ENCODE results near the gene MS4A14. TPM values are rescaled to one million over a fixed set of nuclear protein-coding genes. Genes with fewer than 3 reads are reported as not detected.

MS4A14 gene
- total RNA-seq, 2 experiments from 2014 or later: not detected

GRCh38 chr11:60394666-60395380, 1.4 kb upstream of the MS4A14 start:
- Mint-ChIP-seq H3K4me3 (no peak overlapping the region), H3K27ac (no peak overlapping the region), H3K27me3 (peaks cover 5% of the 10 kb centered on the region), H3K36me3 (ENCODE audit: low read depth) (no peaks in the 10 kb centered on the region), H3K4me1 (ENCODE audit: low read depth) (no peaks in the 10 kb centered on the region), H3K9me3 (no peaks in the 10 kb centered on the region)
- CTCF ChIA-PET: no interaction called here
- DNase-seq (no peak), ATAC-seq (no peak)
- intact Hi-C loops (cut with micrococcal nuclease): no loop called here
- POLR2A ChIA-PET: interaction anchor here (0.6 kb wide), 1 partner anchor 16 kb away, joined by 3 read pairs; no protein-coding TSS in a partner anchor
- TF ChIP-seq CTCF (IDR thresholded peaks at IDR 0.05): no peak

- Mint-ChIP-seq H3K4me1 (ENCODE audit: low read depth) (no peaks in the 10 kb centered on the region), H3K27me3 (peaks cover 7% of the 10 kb centered on the region), H3K4me3 (no peak overlapping the region), H3K36me3 (ENCODE audit: low read depth) (no peaks in the 10 kb centered on the region), H3K9me3 (no peaks in the 10 kb centered on the region), H3K27ac (no peak overlapping the region)
- no peak for TF ChIP-seq CTCF (IDR thresholded peaks at IDR 0.05)
- DNase-seq: no peak
- ChIA-PET CTCF (interaction anchor here (3.5 kb wide), 1 partner anchor 33 kb away, joined by 10 read pairs; no protein-coding TSS in a partner anchor), POLR2A (no interaction called here)
- intact Hi-C loops (cut with micrococcal nuclease): no loop called here
- ATAC-seq: no peak
Observed at GRCh38 chr11:60396799-60397198, 540 bp downstream of the MS4A14 start.

GRCh38 chr11:60420015-60420414, 23.8 kb downstream of the MS4A14 start:
- H3K27me3 Mint-ChIP-seq: peaks cover 15% of the 10 kb centered on the region
- ATAC-seq (no peak), DNase-seq (no peak)
- H3K4me1 Mint-ChIP-seq (ENCODE audit: low read depth): no peaks in the 10 kb centered on the region
- no peaks in the 10 kb centered on the region for H3K9me3 Mint-ChIP-seq
- no peak for TF ChIP-seq CTCF (IDR thresholded peaks at IDR 0.05)
- H3K4me3 Mint-ChIP-seq: no peak overlapping the region
- H3K36me3 Mint-ChIP-seq (ENCODE audit: low read depth): no peaks in the 10 kb centered on the region
- intact Hi-C loops (cut with micrococcal nuclease): no loop called here
- no peak overlapping the region for H3K27ac Mint-ChIP-seq
- ChIA-PET CTCF (no interaction called here), POLR2A (no interaction called here)

- Mint-ChIP-seq H3K4me1 (ENCODE audit: low read depth) (no peaks in the 10 kb centered on the region), H3K27ac (no peak overlapping the region), H3K27me3 (peaks cover 4% of the 10 kb centered on the region), H3K9me3 (no peaks in the 10 kb centered on the region), H3K36me3 (ENCODE audit: low read depth) (no peaks in the 10 kb centered on the region), H3K4me3 (no peak overlapping the region)
- ChIA-PET POLR2A (no interaction called here), CTCF (no interaction called here)
- no peak for TF ChIP-seq CTCF (IDR thresholded peaks at IDR 0.05)
- ATAC-seq (no peak), DNase-seq (no peak)
- intact Hi-C loops (cut with micrococcal nuclease): no loop called here
Observed at GRCh38 chr11:60422609-60423008, 26.4 kb downstream of the MS4A14 start.

- ATAC-seq: no peak
- ChIA-PET POLR2A (no interaction called here), CTCF (no interaction called here)
- Mint-ChIP-seq H3K4me3 (no peak overlapping the region), H3K4me1 (ENCODE audit: low read depth) (no peaks in the 10 kb centered on the region), H3K27ac (no peak overlapping the region), H3K9me3 (no peaks in the 10 kb centered on the region), H3K27me3 (peaks cover 9% of the 10 kb centered on the region), H3K36me3 (ENCODE audit: low read depth) (no peaks in the 10 kb centered on the region)
- no peak for DNase-seq
- TF ChIP-seq CTCF (IDR thresholded peaks at IDR 0.05): no peak
- intact Hi-C loops (cut with micrococcal nuclease): no loop called here
Observed at GRCh38 chr11:60428517-60428916, 32.3 kb downstream of the MS4A14 start.
